DND-41 (cell line): ENCODE data around the gene EEA1.

ENCODE experiments used
- ATAC-seq: fragments of 200-7000 bp; cut with Tn5 transposase; 3 replicates; pipeline ENCODE4 v1.9.1; 2021; ENCODE audit warnings: low read depth; ENCODE audit not compliant: insufficient read depth
- DNase-seq: peaks from one replicate; pipeline ENCODE4 v3.0.0-alpha.2; 2020
- H2AFZ ChIP-seq: 2 replicates; pipeline ENCODE4 v1.6.0; 2012; ENCODE audit warnings: low read depth, low read length
- H3K27ac ChIP-seq: 2 replicates; pipeline ENCODE4 v1.5.1; 2012; ENCODE audit warnings: low read length, inconsistent platforms
- H3K27me3 ChIP-seq: fragments of 200-600 bp; sonication (generic); 2 replicates; pipeline ENCODE4 v1.6.0; 2012; ENCODE audit warnings: low read length, mild to moderate bottlenecking, inconsistent platforms; ENCODE audit not compliant: insufficient read depth, poor library complexity
- H3K36me3 ChIP-seq: 2 replicates; pipeline ENCODE4 v1.5.1; 2012; ENCODE audit warnings: low read length, inconsistent platforms; ENCODE audit not compliant: insufficient read depth
- H3K4me1 ChIP-seq: 2 replicates; pipeline ENCODE4 v1.5.1; 2012; ENCODE audit warnings: mild to moderate bottlenecking, low read length; ENCODE audit not compliant: insufficient read depth
- H3K4me2 ChIP-seq: 2 replicates; pipeline ENCODE4 v1.6.0; 2012; ENCODE audit warnings: mild to moderate bottlenecking, moderate library complexity, low read length, inconsistent platforms; ENCODE audit not compliant: insufficient read depth
- H3K4me3 ChIP-seq, 2 experiments: fragments of 200-600 bp in 1 of 2; shearing (Covaris generic) in 1 of 2; 2 replicates each; pipeline ENCODE4 v1.5.1; 2012 to 2016; ENCODE audit warnings: inconsistent platforms in 2 of 2, low read length in 2 of 2, mild to moderate bottlenecking in 2 of 2, low read depth in 1 of 2, moderate library complexity in 1 of 2
- H3K79me2 ChIP-seq: 2 replicates; pipeline ENCODE4 v1.6.0; 2012; ENCODE audit warnings: low read length, inconsistent platforms; ENCODE audit not compliant: insufficient read depth
- H3K9ac ChIP-seq: 2 replicates; pipeline ENCODE4 v1.6.0; 2012; ENCODE audit warnings: low read depth, mild to moderate bottlenecking, inconsistent platforms, low read length, moderate library complexity
- H3K9me3 ChIP-seq: 2 replicates; pipeline ENCODE4 v1.5.1; 2012; ENCODE audit warnings: low read length, moderate library complexity, mild to moderate bottlenecking, inconsistent platforms; ENCODE audit not compliant: insufficient read depth, severe bottlenecking
- H4K20me1 ChIP-seq: 2 replicates; pipeline ENCODE4 v1.6.0; 2012; ENCODE audit warnings: low read length; ENCODE audit not compliant: insufficient read depth
- EZH2 ChIP-seq: IDR thresholded peaks from 3 replicates; pipeline ENCODE4 v1.6.1; 2012; ENCODE audit warnings: borderline replicate concordance, low read depth, mild to moderate bottlenecking, moderate library complexity, low read length, inconsistent platforms; ENCODE audit not compliant: severe bottlenecking
- TF ChIP-seq, protein P1 (sequence below): IDR thresholded peaks from 2 replicates; pipeline ENCODE4 v1.5.1; 2012; ENCODE audit warnings: borderline replicate concordance, low read length, moderate library complexity, mild to moderate bottlenecking; ENCODE audit not compliant: poor library complexity, severe bottlenecking; ENCODE audit errors: extremely low read depth

EEA1 gene

GRCh38 chr12:92848740-92849139 is 80.4 kb downstream of the EEA1 start:
- Histone ChIP-seq H2AFZ (no peak overlapping the region), H3K9ac (no peak overlapping the region), H4K20me1 (no peaks in the 10 kb centered on the region), H3K27me3 (no peaks in the 10 kb centered on the region), H3K4me2 (no peak overlapping the region), H3K27ac (no peak overlapping the region), H3K79me2 (no peaks in the 10 kb centered on the region), H3K4me3 (no peak overlapping the region), H3K36me3 (peaks cover 52% of the 10 kb centered on the region), H3K9me3 (no peaks in the 10 kb centered on the region), H3K4me1 (no peaks in the 10 kb centered on the region)
- ATAC-seq = no peak
- TF ChIP-seq, protein P1, sequence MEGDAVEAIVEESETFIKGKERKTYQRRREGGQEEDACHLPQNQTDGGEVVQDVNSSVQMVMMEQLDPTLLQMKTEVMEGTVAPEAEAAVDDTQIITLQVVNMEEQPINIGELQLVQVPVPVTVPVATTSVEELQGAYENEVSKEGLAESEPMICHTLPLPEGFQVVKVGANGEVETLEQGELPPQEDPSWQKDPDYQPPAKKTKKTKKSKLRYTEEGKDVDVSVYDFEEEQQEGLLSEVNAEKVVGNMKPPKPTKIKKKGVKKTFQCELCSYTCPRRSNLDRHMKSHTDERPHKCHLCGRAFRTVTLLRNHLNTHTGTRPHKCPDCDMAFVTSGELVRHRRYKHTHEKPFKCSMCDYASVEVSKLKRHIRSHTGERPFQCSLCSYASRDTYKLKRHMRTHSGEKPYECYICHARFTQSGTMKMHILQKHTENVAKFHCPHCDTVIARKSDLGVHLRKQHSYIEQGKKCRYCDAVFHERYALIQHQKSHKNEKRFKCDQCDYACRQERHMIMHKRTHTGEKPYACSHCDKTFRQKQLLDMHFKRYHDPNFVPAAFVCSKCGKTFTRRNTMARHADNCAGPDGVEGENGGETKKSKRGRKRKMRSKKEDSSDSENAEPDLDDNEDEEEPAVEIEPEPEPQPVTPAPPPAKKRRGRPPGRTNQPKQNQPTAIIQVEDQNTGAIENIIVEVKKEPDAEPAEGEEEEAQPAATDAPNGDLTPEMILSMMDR = no peak
- DNase-seq = no peak

GRCh38 chr12:92847368-92847767 is 81.7 kb downstream of the EEA1 start:
- Histone ChIP-seq H3K36me3 (peaks cover 53% of the 10 kb centered on the region), H3K9ac (no peak overlapping the region), H3K4me2 (no peak overlapping the region), H2AFZ (no peak overlapping the region), H3K27me3 (no peaks in the 10 kb centered on the region), H4K20me1 (no peaks in the 10 kb centered on the region), H3K79me2 (no peaks in the 10 kb centered on the region), H3K4me3 (no peak overlapping the region), H3K9me3 (no peaks in the 10 kb centered on the region), H3K27ac (no peak overlapping the region), H3K4me1 (no peaks in the 10 kb centered on the region)
- TF ChIP-seq, protein P1 = no peak
- TF ChIP-seq EZH2 = no peak
- no peak for ATAC-seq
- DNase-seq = no peak

DNA sequence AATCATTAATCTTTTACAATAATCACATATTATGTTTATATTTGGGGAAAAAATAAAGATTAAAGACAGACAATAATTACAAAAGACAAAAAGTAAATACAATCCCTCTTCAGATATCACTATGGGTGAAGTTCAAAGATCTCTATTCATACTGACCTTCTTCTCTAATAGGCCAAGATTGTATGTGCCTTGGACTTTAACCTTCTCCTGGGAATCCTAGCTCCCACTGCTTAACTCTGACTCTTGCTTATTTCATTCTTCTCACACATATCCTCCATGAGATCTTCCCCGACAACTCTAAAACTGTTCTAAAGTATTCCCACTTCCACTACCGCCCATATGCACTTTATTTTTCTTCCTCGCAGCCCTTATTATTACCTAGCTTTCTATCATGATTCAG is 83.8 kb downstream of the EEA1 start:
- H3K27me3 ChIP-seq = no peaks in the 10 kb centered on the region
- H3K4me2 ChIP-seq = no peak overlapping the region
- H4K20me1 ChIP-seq = no peaks in the 10 kb centered on the region
- TF ChIP-seq EZH2 = no peak
- TF ChIP-seq, protein P1 = no peak
- no peak overlapping the region for H3K4me3 ChIP-seq
- no peaks in the 10 kb centered on the region for H3K4me1 ChIP-seq
- no peaks in the 10 kb centered on the region for H3K79me2 ChIP-seq
- H3K9me3 ChIP-seq = no peaks in the 10 kb centered on the region
- no peak overlapping the region for H3K27ac ChIP-seq
- no peak overlapping the region for H3K9ac ChIP-seq
- H2AFZ ChIP-seq = no peak overlapping the region
- no peak for ATAC-seq
- DNase-seq = no peak
- peaks cover 52% of the 10 kb centered on the region for H3K36me3 ChIP-seq

DNA sequence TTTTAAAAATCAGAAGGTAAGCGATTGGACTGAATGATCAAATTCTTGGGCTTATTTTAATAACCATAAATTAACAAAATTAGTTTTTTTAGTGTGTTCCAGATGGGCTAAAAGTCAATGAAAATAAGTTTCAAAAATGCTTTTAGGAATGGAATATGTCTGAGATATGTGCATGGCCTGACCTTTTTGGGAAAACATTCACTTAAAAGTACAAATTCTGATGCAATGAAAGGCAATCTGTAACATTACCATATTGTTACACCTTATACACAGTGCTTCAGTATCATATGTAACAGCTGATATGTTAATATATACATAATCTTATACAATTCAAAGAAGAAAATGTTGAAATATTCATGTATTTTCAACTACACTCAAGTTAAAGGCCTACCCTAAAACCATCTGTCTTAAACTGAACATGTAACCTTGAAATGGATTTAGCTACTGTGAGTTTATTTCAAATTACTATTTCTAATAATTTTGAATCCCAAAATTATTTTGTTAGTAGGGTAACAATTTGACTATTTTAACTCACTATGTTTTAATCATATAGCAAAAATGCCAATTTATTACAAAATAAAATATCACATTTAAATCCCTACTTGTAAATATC is 84.8 kb downstream of the EEA1 start:
- Histone ChIP-seq H3K9me3 (no peaks in the 10 kb centered on the region), H3K4me3 (no peak overlapping the region), H3K79me2 (no peaks in the 10 kb centered on the region), H3K36me3 (peaks cover 41% of the 10 kb centered on the region), H3K9ac (no peak overlapping the region), H3K27me3 (no peaks in the 10 kb centered on the region), H3K27ac (no peak overlapping the region), H3K4me1 (no peaks in the 10 kb centered on the region), H4K20me1 (no peaks in the 10 kb centered on the region), H3K4me2 (no peak overlapping the region), H2AFZ (no peak overlapping the region)
- DNase-seq (no peak), ATAC-seq (no peak)
- TF ChIP-seq, protein P1 = no peak
- TF ChIP-seq EZH2 = no peak
